ENCODE data around the gene PPP1CB.
"Not testable (repeated sequence)": the region's sequence is repeated elsewhere in the genome, so short reads cannot be mapped to it uniquely, and the experiment has no call there.

The PPP1CB gene

GRCh38 chr2:28751252-28751955 is at the start of gene PPP1CB:
Gene PPP1CB, plus strand, starts transcription at chr2:28751830. Its CDS starts 295 bp downstream, at chr2:28752125.
- DNase-seq (ENCODE audit: low read depth), result peak; percentile 65

- DNase-seq (ENCODE audit: low read depth), result no peak
Measured at GRCh38 chr2:28702415-28702861, 49.2 kb upstream of the PPP1CB start.

DNA sequence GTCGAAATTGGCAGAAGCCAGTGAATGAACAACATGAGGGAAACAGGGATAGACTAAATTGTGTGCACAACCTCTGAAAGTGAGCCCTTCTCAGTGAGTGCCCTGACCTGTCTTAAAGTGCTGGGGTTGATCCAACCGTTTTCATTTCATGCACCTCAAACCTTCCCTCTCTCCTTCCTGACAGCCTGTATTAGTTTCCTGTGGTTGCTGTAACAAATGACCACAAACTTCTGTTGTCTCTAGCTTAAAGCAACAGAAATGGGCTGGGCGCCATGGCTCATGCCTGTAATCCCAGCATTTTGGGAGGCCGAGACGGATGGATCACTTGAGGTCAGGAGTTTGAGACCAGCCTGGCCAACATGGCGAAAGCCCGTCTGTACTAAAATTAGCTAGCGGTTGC is 48.8 kb upstream of the PPP1CB start:
- DNase-seq (ENCODE audit: low read depth), result no peak

GRCh38 chr2:28704621-28705020 is 47.0 kb upstream of the PPP1CB start:
- DNase-seq (ENCODE audit: low read depth), result no peak

- DNase-seq (ENCODE audit: low read depth), result no peak
Measured at GRCh38 chr2:28705751-28706440, 45.7 kb upstream of the PPP1CB start.

DNA sequence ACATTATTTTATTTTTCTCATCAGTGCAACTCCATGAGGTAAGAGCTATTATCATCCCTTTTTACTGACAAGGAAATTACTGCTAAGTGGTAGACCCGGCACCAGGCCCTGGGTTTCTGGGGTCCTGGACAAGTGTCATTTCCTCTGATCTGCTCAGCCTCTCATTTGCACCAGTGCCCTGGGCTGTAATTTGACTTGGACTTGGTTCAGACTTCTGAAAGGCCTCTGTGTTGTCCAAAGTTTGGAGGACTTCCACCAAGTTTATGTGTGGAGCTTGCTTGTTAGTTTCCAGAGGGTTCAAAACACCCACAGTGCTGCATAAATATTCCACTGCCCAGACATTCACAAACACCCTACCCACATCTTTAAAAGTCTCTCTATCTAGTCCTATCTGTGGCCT is 44.0 kb upstream of the PPP1CB start:
- DNase-seq (ENCODE audit: low read depth), result no peak

GRCh38 chr2:28709101-28709500 is 42.5 kb upstream of the PPP1CB start:
- DNase-seq (ENCODE audit: low read depth), result no peak

DNA sequence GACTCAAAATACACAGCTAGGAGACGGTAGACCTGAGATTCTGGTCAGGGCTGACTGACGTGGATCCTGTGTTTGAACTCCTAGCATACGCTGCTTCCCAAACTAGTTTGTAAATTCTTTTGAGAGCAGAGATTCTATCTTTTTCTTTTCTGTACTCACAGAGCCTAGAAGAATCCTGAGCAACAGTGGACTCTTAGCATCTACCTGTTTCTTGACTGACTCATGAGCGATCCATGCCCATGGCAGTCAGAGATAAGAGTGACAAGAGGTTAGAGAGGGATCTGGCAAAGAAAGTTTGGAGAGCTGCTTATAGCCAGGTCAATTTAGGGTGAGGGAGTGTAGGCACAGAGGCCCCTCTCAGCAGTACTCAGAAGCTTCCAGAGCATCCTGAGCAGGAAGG is 41.1 kb upstream of the PPP1CB start:
- DNase-seq (ENCODE audit: low read depth), result no peak

- DNase-seq (ENCODE audit: low read depth), result no peak
Measured at GRCh38 chr2:28713577-28714298, 37.9 kb upstream of the PPP1CB start.

DNA sequence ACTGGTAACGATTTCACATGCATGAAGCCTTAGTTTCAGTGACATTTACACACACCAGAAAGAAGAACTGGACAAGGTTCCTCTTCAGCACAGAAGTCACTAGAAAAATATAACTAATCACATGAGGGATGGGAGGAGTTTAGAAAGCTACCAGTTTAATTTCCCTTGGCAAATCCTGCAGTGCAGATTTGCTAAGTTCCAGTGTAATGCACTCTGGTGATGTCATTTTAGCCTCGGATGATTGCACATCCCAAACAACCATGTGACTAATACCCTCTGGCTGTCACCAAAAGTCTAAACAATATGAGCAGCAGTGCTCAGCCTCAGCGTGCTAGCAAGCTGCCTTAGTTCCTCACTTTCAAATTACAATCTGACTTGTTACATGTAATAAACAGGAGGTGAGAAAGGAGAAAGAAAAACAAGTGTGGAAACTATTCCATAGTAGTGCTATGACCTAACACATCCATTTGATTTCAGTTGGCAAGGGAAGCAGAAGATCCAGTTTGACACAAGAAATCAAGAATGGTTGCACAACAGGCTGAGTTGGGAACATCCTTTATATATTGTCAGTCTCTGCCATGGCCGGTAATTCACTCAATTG is 35.3 kb upstream of the PPP1CB start:
- peak; percentile 78 for DNase-seq (ENCODE audit: low read depth)

- peak; percentile 53 for DNase-seq (ENCODE audit: low read depth)
Measured at GRCh38 chr2:28717339-28717758, 34.3 kb upstream of the PPP1CB start.

- DNase-seq (ENCODE audit: low read depth), result no peak
Measured at GRCh38 chr2:28720345-28720744, 31.3 kb upstream of the PPP1CB start.

GRCh38 chr2:28721601-28722191 is 29.9 kb upstream of the PPP1CB start:
- no peak for DNase-seq (ENCODE audit: low read depth)

DNA sequence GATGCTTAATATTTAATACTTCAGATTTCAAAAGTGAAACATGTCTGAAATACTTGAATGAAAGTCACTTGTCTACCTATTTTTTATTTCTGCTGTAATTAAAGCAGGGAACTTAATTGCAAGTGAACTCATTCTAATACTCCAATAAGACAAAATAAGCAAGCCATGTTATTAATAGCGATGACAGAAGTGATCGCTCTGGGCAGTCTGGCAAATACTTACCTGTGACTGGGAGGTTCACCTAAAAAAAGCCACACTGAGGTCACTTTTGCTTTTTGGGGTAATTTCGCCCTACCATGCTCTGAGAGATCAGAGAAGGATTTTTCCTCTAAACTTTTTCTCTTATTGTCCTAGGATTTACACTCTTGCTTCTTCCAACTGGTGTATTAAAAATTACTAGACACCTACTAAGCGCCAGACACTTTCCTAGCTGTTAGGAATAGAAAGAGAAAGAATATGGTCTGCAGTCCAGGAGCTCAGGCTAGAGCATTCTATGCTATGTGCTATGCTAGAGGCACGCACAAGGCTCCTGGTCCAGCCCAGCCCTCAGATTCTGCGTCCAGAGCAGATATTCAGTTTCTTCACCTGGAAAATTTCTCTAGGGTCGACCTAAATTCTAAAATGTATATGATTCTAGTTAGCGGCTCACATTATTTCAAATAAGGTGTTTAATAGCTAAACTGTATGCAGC is 26.5 kb upstream of the PPP1CB start:
- no peak for DNase-seq (ENCODE audit: low read depth)

DNA sequence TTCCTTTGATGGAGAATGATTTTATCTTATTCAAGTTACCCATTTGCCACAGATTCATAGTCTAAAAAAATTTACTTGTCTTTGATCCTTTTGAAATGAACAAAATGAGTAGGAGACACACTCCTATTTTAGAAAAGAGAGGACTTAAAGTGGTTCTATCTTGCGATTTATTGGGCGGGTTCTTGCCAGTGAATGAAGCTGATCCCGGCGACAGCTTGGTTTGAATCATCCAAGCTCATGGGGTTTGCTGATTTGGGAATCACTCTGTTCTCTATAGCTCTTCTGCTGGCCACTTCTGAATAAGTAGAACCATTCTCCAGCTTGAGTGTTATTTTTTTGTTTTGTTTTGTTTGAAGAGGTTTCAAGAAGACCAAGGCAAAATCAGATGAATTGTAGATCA is 25.5 kb upstream of the PPP1CB start:
- no peak for DNase-seq (ENCODE audit: low read depth)

DNA sequence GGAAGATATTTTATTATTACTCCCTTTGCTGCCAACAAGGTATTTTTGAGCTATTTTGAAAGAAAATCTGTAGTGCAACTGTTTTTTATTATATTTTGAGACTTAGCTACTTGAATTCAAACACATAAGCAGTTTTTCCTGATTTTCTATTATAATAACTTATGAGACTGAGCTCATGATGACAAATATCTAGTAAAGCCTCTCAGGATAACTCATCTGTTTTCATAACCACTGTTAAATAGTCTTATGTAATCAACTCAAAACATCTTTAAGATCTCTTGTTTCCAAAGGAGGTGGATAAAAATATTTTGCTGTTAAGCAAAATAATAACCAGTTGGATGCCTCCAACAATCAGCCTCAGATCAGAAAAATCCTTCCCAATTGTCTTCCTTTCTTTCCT is 21.9 kb upstream of the PPP1CB start:
- DNase-seq (ENCODE audit: low read depth), result no peak

- DNase-seq (ENCODE audit: low read depth), result no peak
Measured at GRCh38 chr2:28730641-28731146, 20.9 kb upstream of the PPP1CB start.

- DNase-seq (ENCODE audit: low read depth), result no peak
Measured at GRCh38 chr2:28735511-28735910, 16.1 kb upstream of the PPP1CB start.

DNA sequence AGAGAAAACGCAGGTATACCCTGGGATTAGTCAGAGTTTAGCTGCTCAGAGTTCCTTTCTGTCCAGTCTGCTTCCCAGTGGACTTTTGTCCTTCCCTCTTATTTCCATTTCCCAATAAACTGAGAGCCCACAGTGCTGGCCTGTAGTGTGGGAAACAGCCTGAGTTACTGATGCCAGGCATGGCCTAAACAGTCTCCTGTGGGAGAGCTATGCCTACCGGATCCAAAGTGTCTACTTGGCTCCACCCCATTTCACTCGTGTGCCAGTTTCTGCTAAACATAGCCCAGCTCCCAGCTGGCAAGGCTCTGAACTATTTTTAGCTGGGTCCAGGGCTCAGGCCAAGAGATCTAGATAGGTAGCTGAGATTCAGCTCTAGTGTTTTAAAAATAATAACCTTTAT is 15.6 kb upstream of the PPP1CB start:
- no peak for DNase-seq (ENCODE audit: low read depth)

- DNase-seq (ENCODE audit: low read depth), result no peak
Measured at GRCh38 chr2:28737655-28738054, 14.0 kb upstream of the PPP1CB start.

DNA sequence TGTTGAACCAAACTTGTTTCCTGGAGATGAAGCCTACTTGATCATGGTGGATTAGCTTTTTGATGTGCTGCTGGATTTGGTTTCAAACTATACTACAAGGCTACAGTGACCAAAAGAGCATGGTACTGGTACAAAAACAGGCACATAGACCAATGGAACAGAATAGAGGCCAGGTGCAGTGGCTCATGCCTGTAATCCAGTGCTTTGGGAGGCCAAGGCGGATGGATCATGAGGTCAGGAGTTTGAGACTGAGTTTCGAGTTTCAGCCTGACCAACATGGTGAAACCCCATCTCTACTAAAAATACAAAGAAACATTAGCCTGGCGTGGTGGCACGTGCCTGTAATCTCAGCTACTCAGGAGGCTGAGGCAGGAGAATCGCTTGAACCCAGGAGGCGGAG is 9.0 kb upstream of the PPP1CB start:
- not testable (repeated sequence) for DNase-seq (ENCODE audit: low read depth)

Data from HS-5 (cell line).